SK-N-SH (cell line): ENCODE results near the gene GNL2. TPM values are rescaled to one million over a fixed set of nuclear protein-coding genes. Genes with fewer than 3 reads are reported as not detected.
"Not testable (repeated sequence)": the region's sequence is repeated elsewhere in the genome, so short reads cannot be mapped to it uniquely, and the experiment has no call there.

ENCODE experiments used
- CTCF ChIA-PET: fragments of 300-600, 350-600 bp; formaldehyde crosslinking; extraction: SDS; loops from one replicate; lab custom pipeline; 2021; lab: Yijun Ruan, JAX
- POLR2A ChIA-PET: fragments of 350-600 bp; sonication (Branson Sonifier 250); formaldehyde crosslinking; extraction: SDS; loops from one replicate; lab custom pipeline; 2020; ENCODE audit warnings: antibody characterized with exemption, inconsistent platforms; lab: Yijun Ruan, JAX
- DNase-seq: peaks from one replicate; pipeline ENCODE4 v3.0.0; 2012
- H2AFZ ChIP-seq: fragments of 200-600 bp; sonication (generic); 2 replicates; pipeline ENCODE4 v1.8.1; 2016; ENCODE audit warnings: antibody characterized with exemption, mild to moderate bottlenecking, low read depth
- H3F3A ChIP-seq: fragments of 200-600 bp; sonication (generic); replicated peaks from 2 replicates; pipeline ENCODE3; 2016; ENCODE audit warnings: antibody characterized with exemption, mild to moderate bottlenecking; ENCODE audit not compliant: insufficient read depth
- H3K27ac ChIP-seq, 2 experiments: fragments of 200-500 bp in 1 of 2; fragments of 200-600 bp in 1 of 2; sonication (Bioruptor generic) in 1 of 2; sonication (generic), shearing (Covaris generic) in 1 of 2; 2 replicates each; pipeline versions ENCODE4 v1.5.1 to v1.6.1; 2014 to 2016; ENCODE audit warnings: low read depth in 2 of 2, inconsistent platforms in 1 of 2, low read length in 1 of 2, mild to moderate bottlenecking in 1 of 2, mixed read lengths in 1 of 2
- H3K27me3 ChIP-seq: fragments of 200-600 bp; sonication (generic), shearing (Covaris generic); 2 replicates; pipeline ENCODE4 v1.6.1; 2016; ENCODE audit warnings: mixed run types; ENCODE audit not compliant: insufficient read depth
- H3K36me3 ChIP-seq, 2 experiments: fragments of 200-500 bp in 1 of 2; fragments of 200-600 bp in 1 of 2; sonication (Bioruptor generic) in 1 of 2; sonication (generic) in 1 of 2; replicated peaks in 1 of 2; 2 replicates each; pipeline versions ENCODE3 to v1.5.1; 2014 to 2016; ENCODE audit warnings: low read length in 1 of 2, mild to moderate bottlenecking in 1 of 2; ENCODE audit not compliant: insufficient read depth in 2 of 2, control insufficient read depth in 1 of 2
- H3K4me1 ChIP-seq, 2 experiments: fragments of 200-500 bp in 1 of 2; fragments of 200-600 bp in 1 of 2; sonication (Bioruptor generic) in 1 of 2; sonication (generic), shearing (Covaris generic) in 1 of 2; 2 replicates each; pipeline versions ENCODE4 v1.5.1 to v1.6.1; 2014 to 2016; ENCODE audit warnings: low read depth in 1 of 2, low read length in 1 of 2, mixed run types in 1 of 2; ENCODE audit not compliant: insufficient read depth in 2 of 2, control insufficient read depth in 1 of 2
- H3K4me2 ChIP-seq: fragments of 200-600 bp; sonication (generic), shearing (Covaris generic); 2 replicates; pipeline ENCODE4 v1.6.1; 2017; ENCODE audit warnings: mixed run types
- H3K4me3 ChIP-seq, 2 experiments: fragments of 200-500 bp in 1 of 2; fragments of 200-600 bp in 1 of 2; sonication (Bioruptor generic) in 1 of 2; sonication (generic), shearing (Covaris generic) in 1 of 2; 2 replicates each; pipeline versions ENCODE4 v1.5.1 to v1.8.1; 2014 to 2016; ENCODE audit warnings: low read depth in 2 of 2, inconsistent platforms in 1 of 2, low read length in 1 of 2, mild to moderate bottlenecking in 1 of 2, mixed read lengths in 1 of 2, moderate library complexity in 1 of 2
- H3K79me2 ChIP-seq: fragments of 200-600 bp; sonication (generic); 2 replicates; pipeline ENCODE4 v1.8.1; 2017; ENCODE audit warnings: mild to moderate bottlenecking; ENCODE audit not compliant: insufficient read depth
- H3K9ac ChIP-seq: fragments of 200-600 bp; sonication (generic); 2 replicates; pipeline ENCODE4 v1.6.1; 2017; ENCODE audit warnings: mixed run types
- H3K9me2 ChIP-seq: fragments of 200-600 bp; sonication (generic); 2 replicates; pipeline ENCODE4 v1.6.1; 2017; ENCODE audit warnings: mixed run types
- H3K9me3 ChIP-seq: fragments of 200-600 bp; sonication (generic); 2 replicates; pipeline ENCODE4 v1.6.1; 2017; ENCODE audit warnings: mixed run types, mild to moderate bottlenecking, moderate library complexity
- H4K20me1 ChIP-seq: fragments of 200-600 bp; sonication (generic); 2 replicates; pipeline ENCODE4 v1.6.1; 2017; ENCODE audit warnings: mild to moderate bottlenecking, mixed run types; ENCODE audit not compliant: insufficient read depth
- ELF1 ChIP-seq: IDR thresholded peaks from 2 replicates; pipeline ENCODE4 v1.4.0; 2012
- FOSL2 ChIP-seq: IDR thresholded peaks from 2 replicates; pipeline ENCODE4 v1.4.0; 2012; ENCODE audit warnings: low read depth, mild to moderate bottlenecking, moderate library complexity, borderline replicate concordance
- FOXJ3 ChIP-seq: sonication (generic); formaldehyde crosslinking; IDR thresholded peaks from 2 replicates; pipeline ENCODE4 v1.5.1; 2020; ENCODE audit warnings: mild to moderate bottlenecking, missing genetic modification reagents
- FOXM1 ChIP-seq: IDR thresholded peaks from 2 replicates; pipeline ENCODE4 v1.4.0; 2012; ENCODE audit warnings: low read depth, mild to moderate bottlenecking
- GATA2 ChIP-seq: sonication (generic); formaldehyde crosslinking; IDR thresholded peaks from 2 replicates; pipeline ENCODE4 v1.5.0; 2020; ENCODE audit warnings: mild to moderate bottlenecking, missing genetic modification reagents
- JUND ChIP-seq: IDR thresholded peaks from 2 replicates; pipeline ENCODE4 v1.4.0; 2012
- MAX ChIP-seq: IDR thresholded peaks from 2 replicates; pipeline ENCODE4 v1.4.0; 2012; ENCODE audit warnings: low read depth
- MXI1 ChIP-seq: IDR thresholded peaks from 2 replicates; pipeline ENCODE4 v1.6.1; 2012; ENCODE audit warnings: mild to moderate bottlenecking, low read depth, low read length, improper control_type of control experiment
- NFIC ChIP-seq: IDR thresholded peaks from 2 replicates; pipeline ENCODE4 v1.4.0; 2012; ENCODE audit warnings: borderline replicate concordance
- RAD21 ChIP-seq: IDR thresholded peaks from 2 replicates; pipeline ENCODE4 v1.6.1; 2012; ENCODE audit warnings: mild to moderate bottlenecking, low read length
- SIN3A ChIP-seq: IDR thresholded peaks from 2 replicates; pipeline ENCODE4 v1.6.1; 2012; ENCODE audit warnings: low read depth, mild to moderate bottlenecking, low read length, moderate library complexity, borderline replicate concordance
- SMC3 ChIP-seq: IDR thresholded peaks from 2 replicates; pipeline ENCODE4 v1.6.1; 2012; ENCODE audit warnings: low read depth, low read length, improper control_type of control experiment
- TEAD4 ChIP-seq: IDR thresholded peaks from 2 replicates; pipeline ENCODE4 v1.4.0; 2012; ENCODE audit warnings: mild to moderate bottlenecking, borderline replicate concordance; ENCODE audit not compliant: insufficient read depth
- YY1 ChIP-seq: IDR thresholded peaks from 2 replicates; pipeline ENCODE4 v1.4.0; 2012; ENCODE audit warnings: low read depth, mild to moderate bottlenecking
- WGBS: methylation state at CpG from one replicate; pipeline ENCODE4 v1.1.6; 2017; ENCODE audit warnings: low lambda C conversion rate; 5-methylcytosine and 5-hydroxymethylcytosine counted together
- polyA plus RNA-seq, 3 experiments: library from polyadenylated mRNA; depleted of rRNA; stranded (reverse); fragments of >200 nt; gene quantifications; 2 replicates each; pipeline ENCODE4 v1.2.3, GENCODE V29; 2012

GNL2 gene
- polyA plus RNA-seq, 1 of the 3 experiments (the other 2 are of a cell fraction), result 37.6 TPM

GRCh38 chr1:37544530-37544929 lies 51.2 kb downstream of the GNL2 start:
- POLR2A ChIA-PET, result no interaction called here
- Histone ChIP-seq H3K4me3 (no peak overlapping the region), H3K9me2 (no peaks in the 10 kb centered on the region), H3K9ac (no peak overlapping the region), H3K4me1 (no peaks in the 10 kb centered on the region), H2AFZ (no peak overlapping the region), H3K36me3 (peaks cover 49 to 64% of the 10 kb centered on the region in 2 experiments), H3K9me3 (no peaks in the 10 kb centered on the region), H4K20me1 (0 out of 2 replicates have a peak, but pooled peaks cover 3% of the 10 kb centered on the region), H3K4me2 (no peak overlapping the region), H3K27me3 (no peaks in the 10 kb centered on the region), H3F3A (peaks cover 7% of the 10 kb centered on the region), H3K79me2 (peaks cover 88% of the 10 kb centered on the region), H3K27ac (no peak overlapping the region)
- CTCF ChIA-PET, result no interaction called here
- 99% methylated on average over 21 of the region's 21 CpGs for WGBS
- no peak for TF ChIP-seq NFIC
- TF ChIP-seq FOXJ3 (CRISPR knock-in tag), result no peak
- TF ChIP-seq YY1, result no peak
- no peak for TF ChIP-seq FOSL2
- TF ChIP-seq MXI1, result no peak
- TF ChIP-seq ELF1, result no peak
- TF ChIP-seq GATA2 (CRISPR knock-in tag), result no peak
- TF ChIP-seq SMC3, result no peak
- TF ChIP-seq SIN3A, result no peak
- TF ChIP-seq RAD21, result no peak
- TF ChIP-seq TEAD4, result no peak
- TF ChIP-seq JUND, result no peak
- TF ChIP-seq FOXM1, result no peak
- DNase-seq, result no peak

GRCh38 chr1:37540036-37540785 lies 55.5 kb downstream of the GNL2 start:
- no peak overlapping the region for H3K4me2 ChIP-seq
- H3F3A ChIP-seq, result peaks cover 17% of the 10 kb centered on the region
- H3K27me3 ChIP-seq, result no peaks in the 10 kb centered on the region
- no peaks in the 10 kb centered on the region for H3K9me2 ChIP-seq
- no peaks in the 10 kb centered on the region for H3K9me3 ChIP-seq
- no peaks in the 10 kb centered on the region for H3K4me1 ChIP-seq
- ChIA-PET CTCF (interaction anchor here (1.0 to 1.6 kb wide), 3 partner anchors 11 to 964 kb away, joined by 3 read pairs; no protein-coding TSS in a partner anchor), POLR2A (no interaction called here)
- no peak for TF ChIP-seq MAX
- H2AFZ ChIP-seq, result no peak overlapping the region
- 96% methylated on average over 30 of the region's 30 CpGs for WGBS
- no peak for DNase-seq
- no peak overlapping the region for H3K27ac ChIP-seq
- peaks cover 67 to 71% of the 10 kb centered on the region in 2 experiments for H3K36me3 ChIP-seq
- peaks cover 80% of the 10 kb centered on the region for H3K79me2 ChIP-seq
- no peak overlapping the region for H3K9ac ChIP-seq
- H4K20me1 ChIP-seq, result no peaks in the 10 kb centered on the region; the same call in 1 of the 2 replicates
- no peak overlapping the region for H3K4me3 ChIP-seq

- Histone ChIP-seq H3K36me3 (peaks cover 60 to 65% of the 10 kb centered on the region in 2 experiments), H3F3A (peaks cover 25% of the 10 kb centered on the region), H3K79me2 (peaks cover 70% of the 10 kb centered on the region)
- CTCF ChIA-PET, result interaction anchor here (0.9 to 1.6 kb wide), 3 partner anchors 12 to 52 kb away, joined by 3 read pairs; no protein-coding TSS in a partner anchor
- DNase-seq, H3K4me2 ChIP-seq, H3K4me1 ChIP-seq, H3K4me3 ChIP-seq, H4K20me1 ChIP-seq, H2AFZ ChIP-seq, H3K9ac ChIP-seq, H3K27ac ChIP-seq, H3K9me2 ChIP-seq, H3K27me3 ChIP-seq, H3K9me3 ChIP-seq, POLR2A ChIA-PET: not testable (repeated sequence)
- 94% methylated on average over 10 of the region's 10 CpGs for WGBS
Measured at GRCh38 chr1:37539154-37539553, 56.6 kb downstream of the GNL2 start.
